ENCODE measurements around the gene SLC35B3.
"Not testable (repeated sequence)": the region's sequence is repeated elsewhere in the genome, so short reads cannot be mapped to it uniquely, and the experiment has no call there.

Gene SLC35B3

DNA sequence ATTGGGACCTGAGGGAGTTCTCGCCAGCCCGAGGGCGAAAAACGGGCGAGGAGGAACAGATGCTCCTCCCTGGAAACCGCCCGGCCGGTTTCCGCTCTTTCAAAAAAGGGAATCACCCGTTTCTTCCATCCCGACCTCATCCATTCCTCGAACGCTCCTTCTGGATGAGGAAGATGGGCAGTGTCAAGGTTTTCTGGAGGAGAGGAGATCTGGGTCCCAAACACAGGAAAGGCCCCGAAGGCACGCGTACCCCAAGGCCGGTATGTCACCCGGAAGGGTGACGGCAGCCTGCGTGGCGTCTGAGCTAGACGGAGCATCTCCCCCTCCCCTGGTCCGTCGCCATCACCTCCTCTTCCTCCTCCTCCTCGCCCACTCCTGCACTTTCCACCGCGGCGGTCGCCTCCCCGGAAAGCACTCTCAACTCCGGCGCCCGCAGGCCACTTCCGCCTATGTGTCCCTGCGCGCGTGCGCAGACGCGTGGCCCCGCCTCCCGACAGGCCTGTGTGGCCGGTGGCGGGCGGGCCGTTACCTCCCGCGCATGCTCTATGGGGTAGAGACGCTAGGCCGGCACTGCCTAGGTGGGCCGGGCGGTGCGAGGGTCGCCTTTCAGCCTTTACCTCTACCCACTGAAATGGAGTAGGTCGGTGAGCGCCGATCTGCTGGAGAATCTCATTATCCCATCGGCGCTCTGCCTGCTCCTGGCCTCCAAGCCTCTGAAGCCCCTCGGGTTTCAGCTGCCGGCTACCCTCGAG lies at the start of gene SLC35B3:
Gene SLC35B3, minus strand, starts transcription at position 453 of the 752 bp plus-strand sequence.
- DNase-seq: peak; percentile 89

- no peak for DNase-seq
Measured at GRCh38 chr6:8483650-8484049, 48.3 kb upstream of the SLC35B3 start.

GRCh38 chr6:8481727-8482126 lies 46.4 kb upstream of the SLC35B3 start:
- DNase-seq: no peak

DNA sequence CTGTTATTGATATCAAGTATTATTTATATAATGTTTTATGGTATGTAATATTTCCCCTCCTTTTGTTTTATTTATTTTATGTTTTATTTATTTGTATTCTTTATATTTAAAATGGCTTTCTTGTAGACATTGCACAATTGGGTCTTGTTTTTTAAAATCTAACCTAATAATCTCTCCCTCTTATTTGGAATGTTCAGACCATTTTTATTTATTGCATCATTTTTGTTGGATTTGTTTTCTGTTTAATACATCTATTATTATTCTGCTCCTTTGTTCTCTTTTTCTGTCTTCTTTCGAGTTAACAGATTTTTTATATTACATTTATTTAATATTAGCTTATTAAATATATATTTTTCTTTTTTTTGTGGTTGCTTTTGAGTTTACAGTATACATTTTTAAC lies 43.1 kb upstream of the SLC35B3 start:
- DNase-seq: no peak

GRCh38 chr6:8476656-8477055 lies 41.3 kb upstream of the SLC35B3 start:
- DNase-seq: no peak

- DNase-seq: no peak
Measured at GRCh38 chr6:8468552-8469356, 33.4 kb upstream of the SLC35B3 start.

DNA sequence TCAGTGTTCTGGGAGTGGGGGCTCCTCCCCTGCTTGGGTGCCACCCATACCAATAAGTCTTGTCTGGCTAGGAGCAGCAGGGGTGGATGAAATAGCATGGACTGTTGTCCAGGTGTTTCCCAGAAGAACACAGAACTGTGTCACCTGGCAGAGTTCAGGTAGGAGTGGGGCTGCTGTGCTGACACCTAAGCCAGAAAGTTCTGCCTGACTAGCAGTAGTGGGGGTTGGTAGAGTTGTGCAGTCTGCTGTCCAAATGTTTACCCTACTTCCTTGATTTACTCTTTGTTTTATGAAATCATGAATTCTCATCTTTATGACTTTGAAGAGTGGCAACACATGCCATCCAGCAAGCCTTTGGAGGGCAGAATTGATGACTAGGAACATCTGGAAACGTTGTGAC lies 27.3 kb upstream of the SLC35B3 start:
- no peak for DNase-seq

DNA sequence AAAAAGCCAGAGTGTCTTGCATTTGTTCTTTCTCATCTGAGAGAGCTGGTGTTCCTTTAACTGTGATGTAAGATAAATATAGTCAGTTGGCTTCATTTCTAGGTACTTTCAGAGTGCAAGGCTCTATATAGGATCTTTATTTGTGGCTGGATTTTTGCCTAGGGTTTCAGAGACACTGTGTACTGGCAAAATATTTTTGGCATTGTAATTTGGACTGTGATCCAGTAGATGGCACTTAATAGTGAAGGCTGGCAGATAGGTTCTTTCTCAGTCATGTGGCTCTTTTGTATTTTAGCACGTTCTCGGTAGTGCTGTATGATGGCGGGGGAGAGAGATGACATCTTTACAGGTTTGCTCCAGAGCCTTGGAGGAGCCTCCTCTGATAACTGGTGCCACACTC lies 26.8 kb upstream of the SLC35B3 start:
- DNase-seq: no peak

DNA sequence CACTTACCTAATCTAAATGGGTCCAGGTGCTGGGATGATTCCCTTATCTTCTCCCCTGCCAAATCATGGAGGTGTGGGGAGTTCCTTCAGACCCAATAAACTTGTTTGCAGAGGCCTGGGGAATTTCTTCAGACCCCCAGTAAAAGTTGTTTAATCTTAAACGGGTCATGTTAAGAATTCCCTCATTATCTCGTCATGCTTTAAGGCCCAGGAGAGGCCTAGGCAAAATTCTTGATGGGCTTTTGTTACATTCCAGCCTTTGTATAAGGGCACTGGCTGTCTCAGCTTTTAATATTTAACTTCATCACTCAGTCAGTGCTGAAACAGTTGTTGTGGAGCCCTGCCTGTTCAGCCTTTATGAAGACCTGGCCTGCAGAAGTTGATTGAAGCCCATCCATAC lies 11.0 kb upstream of the SLC35B3 start:
- no peak for DNase-seq

- DNase-seq: not testable (repeated sequence)
Measured at GRCh38 chr6:8445930-8446329, 10.6 kb upstream of the SLC35B3 start.

GRCh38 chr6:8442150-8442549 lies 6.8 kb upstream of the SLC35B3 start:
- no peak for DNase-seq

GRCh38 chr6:8441452-8441851 lies 6.1 kb upstream of the SLC35B3 start:
- DNase-seq: no peak

- no peak for DNase-seq
Measured at GRCh38 chr6:8439601-8440268, 4.4 kb upstream of the SLC35B3 start.

DNA sequence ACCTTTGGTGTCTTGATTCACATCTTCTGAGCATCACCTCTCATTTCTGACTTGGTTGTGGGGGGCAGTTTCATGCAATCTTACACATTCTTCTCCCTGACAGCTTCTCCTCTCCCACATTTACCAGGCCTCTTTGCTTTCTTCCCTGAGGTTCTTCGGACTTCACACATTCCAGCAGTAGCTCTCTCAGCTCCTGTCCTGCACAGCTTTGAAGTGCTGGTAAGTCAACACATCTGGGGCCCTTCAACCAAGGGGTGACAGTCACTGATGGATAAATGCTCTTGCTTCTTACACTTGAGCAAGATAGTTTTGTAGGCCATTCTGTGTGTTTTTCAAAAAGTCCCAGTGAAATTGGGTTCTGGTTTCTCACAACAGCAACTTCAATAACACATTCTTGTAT lies 2.5 kb upstream of the SLC35B3 start:
- DNase-seq: no peak

DNA sequence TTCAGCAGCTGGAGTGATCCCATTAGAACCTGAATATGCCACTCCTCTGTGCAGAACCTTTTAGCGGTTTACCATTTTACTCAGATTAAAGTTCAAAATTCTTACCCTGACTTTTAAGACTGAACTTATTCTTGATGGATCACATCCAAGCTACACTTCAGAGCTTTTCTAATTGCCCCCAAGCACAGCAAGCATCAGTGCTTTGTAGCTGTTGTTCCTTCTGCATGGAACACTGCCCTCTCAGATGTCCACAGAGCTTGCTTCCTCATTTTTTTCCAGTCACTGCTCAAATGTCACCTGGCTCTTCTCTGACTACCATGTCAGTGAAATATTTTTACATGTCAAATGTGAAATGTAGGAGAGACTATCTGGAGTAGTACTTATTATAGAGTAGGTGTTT lies 1.6 kb upstream of the SLC35B3 start:
- no peak for DNase-seq

DNA sequence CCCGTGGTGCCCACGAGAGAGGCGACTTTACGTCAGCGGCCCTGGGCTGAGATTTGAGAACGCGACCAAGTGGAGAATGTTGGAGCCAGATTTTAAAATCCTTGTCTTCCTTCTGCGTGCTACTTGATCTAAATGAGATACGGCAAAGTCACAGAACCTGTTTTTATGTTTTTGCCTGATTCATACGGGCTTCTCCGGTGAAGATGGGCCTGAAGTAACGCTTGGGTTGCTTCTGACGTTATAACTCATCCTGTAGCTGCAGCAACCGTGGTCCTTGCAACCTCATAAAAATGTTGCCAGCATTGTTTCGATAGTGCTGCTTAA lies 462 bp upstream of the SLC35B3 start:
- no peak for DNase-seq

DNA sequence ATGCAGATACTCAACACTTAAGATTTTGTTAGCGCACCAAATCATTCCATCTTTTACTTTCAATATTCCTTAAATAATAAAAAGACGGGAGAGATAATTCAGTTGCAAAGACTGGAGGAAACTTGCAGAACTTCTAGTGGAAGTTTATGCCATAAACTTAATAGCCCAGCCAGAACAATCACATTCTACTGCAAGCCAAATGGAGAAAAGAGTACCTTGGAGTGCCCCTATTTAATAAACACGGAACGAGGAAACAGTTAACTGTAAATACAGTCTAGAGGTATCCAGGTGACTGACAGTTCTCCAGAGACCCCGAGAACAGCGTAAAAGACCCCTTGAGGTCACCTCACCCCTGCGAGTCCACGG lies 635 bp downstream of the SLC35B3 start:
- no peak for DNase-seq

- DNase-seq: no peak
Measured at GRCh38 chr6:8432614-8433013, 2.7 kb downstream of the SLC35B3 start.

DNA sequence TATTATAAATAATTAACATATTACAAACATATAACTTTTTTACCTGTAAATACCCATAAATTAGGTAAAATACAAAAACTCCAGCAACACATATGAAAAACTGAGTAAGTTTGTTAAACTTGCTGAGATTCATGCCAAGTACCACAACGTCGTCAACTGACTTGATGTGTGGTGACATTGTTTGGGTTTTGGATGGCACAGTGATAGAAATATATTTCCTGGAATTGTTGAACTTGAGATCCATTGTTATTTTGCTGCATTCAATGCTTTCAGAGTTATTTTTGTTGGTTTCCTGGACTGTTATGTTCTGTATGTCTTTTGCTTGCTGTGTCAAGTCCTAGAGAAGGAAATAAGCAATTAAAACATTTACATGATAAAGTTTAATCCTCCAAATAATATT lies 5.5 kb downstream of the SLC35B3 start:
- no peak for DNase-seq

DNA sequence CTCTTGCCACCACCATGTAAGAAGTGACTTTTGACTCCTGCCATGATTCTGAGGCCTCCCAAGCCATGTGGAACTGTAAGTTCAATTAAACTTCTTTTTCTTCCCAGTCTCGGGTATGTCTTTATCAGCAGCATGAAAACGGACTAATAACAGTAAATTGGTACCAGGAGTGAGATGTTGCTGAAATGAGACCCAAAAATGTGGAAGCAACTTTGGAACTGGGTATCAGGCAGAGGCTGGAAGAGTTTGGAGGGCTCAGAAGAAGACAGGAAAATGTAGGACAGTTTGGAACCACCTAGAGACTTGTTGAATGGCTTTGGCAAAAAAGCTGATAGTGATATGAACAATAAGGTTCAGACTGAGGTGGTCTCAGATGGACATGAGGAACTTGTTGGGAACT lies 8.8 kb downstream of the SLC35B3 start:
- DNase-seq: not testable (repeated sequence)

- no peak for DNase-seq
Measured at GRCh38 chr6:8420031-8420588, 15.2 kb downstream of the SLC35B3 start.

DNA sequence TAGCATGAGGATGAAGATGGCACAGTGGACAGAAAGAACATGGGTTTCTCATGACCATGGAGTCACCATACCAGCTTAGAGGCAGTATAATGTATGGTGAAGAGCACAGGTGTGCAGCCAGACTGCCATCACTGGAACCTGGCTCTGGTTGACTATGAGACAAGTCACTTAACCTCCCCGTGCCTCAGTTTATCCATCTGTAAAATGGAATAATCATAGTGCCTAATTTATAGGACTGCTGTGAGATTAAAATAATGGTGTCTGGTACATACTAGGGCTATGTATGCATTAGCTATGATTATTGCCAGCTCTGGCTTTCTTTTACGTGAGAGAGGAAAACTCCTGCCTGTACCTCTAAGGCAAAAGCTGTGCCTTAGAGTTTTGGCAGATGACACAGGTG lies 19.4 kb downstream of the SLC35B3 start:
- no peak for DNase-seq

DNA sequence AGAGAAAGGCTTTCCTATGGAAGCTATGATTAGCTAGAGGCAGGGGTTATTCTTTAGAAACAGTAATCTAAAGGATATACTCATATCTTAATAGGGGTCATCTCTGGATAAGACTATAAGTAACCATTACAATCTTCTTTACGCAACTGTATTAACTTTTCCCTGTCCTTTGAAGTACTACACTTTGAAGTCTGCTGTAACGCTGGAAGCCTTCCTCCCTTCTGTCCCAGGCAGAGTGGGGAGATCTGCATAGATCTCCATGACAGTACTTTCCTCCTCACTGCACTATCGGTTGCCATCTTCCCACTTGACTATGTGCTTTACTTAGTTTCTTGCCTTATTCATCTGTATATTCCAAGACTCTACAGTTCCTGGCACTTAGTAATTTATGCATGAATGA lies 20.1 kb downstream of the SLC35B3 start:
- no peak for DNase-seq

DNA sequence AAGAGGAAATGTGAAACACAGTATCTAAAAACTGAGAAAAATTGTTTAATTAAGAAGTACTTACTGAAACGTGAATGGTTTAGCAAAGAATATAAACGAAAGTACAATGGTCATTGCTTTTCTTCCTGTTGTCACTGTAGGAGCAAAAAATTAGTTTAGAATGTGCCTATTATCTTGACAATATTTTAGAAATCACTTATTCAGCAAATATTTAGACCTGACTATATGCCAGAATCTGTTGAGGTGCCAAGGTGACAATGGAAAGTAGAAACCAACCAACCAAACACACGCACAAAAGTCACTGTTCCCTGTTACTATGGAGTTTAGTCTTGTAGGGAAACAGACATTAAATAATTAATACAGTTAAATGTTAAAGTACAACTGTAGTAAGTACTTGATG lies 20.5 kb downstream of the SLC35B3 start:
- no peak for DNase-seq
